Fibroblast of pulmonary artery (primary cell): ENCODE data around the gene C5.

Experiments
- DNase-seq: peaks from one replicate; pipeline ENCODE4 v3.0.0-alpha.2; 2010; ENCODE audit warnings: low read depth
- H3K4me3 ChIP-seq: replicated peaks from 2 replicates; pipeline ENCODE4 v1.5.1; 2011; ENCODE audit warnings: low read depth, mild to moderate bottlenecking, control low read depth, low read length, moderate library complexity
- TF ChIP-seq, protein P1 (sequence below): IDR thresholded peaks from 2 replicates; pipeline ENCODE4 v1.5.1; 2011; ENCODE audit warnings: mild to moderate bottlenecking, control low read depth, low read length, inconsistent platforms; ENCODE audit errors: missing control alignments

C5 gene

DNA sequence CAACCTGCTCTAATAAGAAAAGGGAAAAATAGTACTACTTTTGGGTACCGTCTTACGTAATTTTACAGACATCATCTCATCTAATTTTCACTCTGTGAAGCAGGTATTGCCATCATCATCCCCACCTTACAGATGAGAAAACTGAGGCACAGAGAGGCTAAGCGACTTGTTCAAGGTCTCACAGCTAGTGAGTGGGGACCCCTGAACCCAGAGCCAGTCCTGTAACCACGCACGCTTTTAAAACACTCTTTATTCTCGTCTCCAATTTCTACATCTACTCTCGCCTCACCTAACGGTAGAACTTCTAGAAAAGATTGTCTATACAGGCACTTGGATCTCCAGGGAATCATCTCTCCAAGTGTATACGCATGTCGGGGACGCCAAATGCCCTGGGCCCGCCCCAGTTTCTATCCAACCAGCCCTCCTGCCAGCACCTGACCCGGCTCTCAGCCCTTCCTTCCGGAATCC lies 122.0 kb downstream of the C5 start:
- H3K4me3 ChIP-seq: no peak overlapping the region
- TF ChIP-seq, protein P1, sequence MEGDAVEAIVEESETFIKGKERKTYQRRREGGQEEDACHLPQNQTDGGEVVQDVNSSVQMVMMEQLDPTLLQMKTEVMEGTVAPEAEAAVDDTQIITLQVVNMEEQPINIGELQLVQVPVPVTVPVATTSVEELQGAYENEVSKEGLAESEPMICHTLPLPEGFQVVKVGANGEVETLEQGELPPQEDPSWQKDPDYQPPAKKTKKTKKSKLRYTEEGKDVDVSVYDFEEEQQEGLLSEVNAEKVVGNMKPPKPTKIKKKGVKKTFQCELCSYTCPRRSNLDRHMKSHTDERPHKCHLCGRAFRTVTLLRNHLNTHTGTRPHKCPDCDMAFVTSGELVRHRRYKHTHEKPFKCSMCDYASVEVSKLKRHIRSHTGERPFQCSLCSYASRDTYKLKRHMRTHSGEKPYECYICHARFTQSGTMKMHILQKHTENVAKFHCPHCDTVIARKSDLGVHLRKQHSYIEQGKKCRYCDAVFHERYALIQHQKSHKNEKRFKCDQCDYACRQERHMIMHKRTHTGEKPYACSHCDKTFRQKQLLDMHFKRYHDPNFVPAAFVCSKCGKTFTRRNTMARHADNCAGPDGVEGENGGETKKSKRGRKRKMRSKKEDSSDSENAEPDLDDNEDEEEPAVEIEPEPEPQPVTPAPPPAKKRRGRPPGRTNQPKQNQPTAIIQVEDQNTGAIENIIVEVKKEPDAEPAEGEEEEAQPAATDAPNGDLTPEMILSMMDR: no peak
- DNase-seq: no peak

- TF ChIP-seq, protein P1: no peak
- no peak overlapping the region for H3K4me3 ChIP-seq
- no peak for DNase-seq
Observed at GRCh38 chr9:120927269-120928014, 122.6 kb downstream of the C5 start.

- TF ChIP-seq, protein P1: no peak
- DNase-seq: no peak
- H3K4me3 ChIP-seq: no peak within 1 kb of the TSS
Observed at GRCh38 chr9:120926397-120926928, 123.6 kb downstream of the C5 start, which contains the start of gene TRAF1. TRAF1 (minus strand) TSS chr9:120926796; CDS start chr9:120926075, 721 bp downstream.

GRCh38 chr9:120925535-120926396 lies 124.3 kb downstream of the C5 start:
- TF ChIP-seq, protein P1: no peak
- peak; percentile 88 for DNase-seq
- no peak overlapping the region for H3K4me3 ChIP-seq

GRCh38 chr9:120924698-120925534 lies 125.2 kb downstream of the C5 start:
- TF ChIP-seq, protein P1: no peak
- no peak for DNase-seq
- no peak overlapping the region for H3K4me3 ChIP-seq

GRCh38 chr9:120923620-120924328 lies 126.3 kb downstream of the C5 start:
- H3K4me3 ChIP-seq: no peak overlapping the region
- no peak for DNase-seq
- TF ChIP-seq, protein P1: no peak
